GM18498 (cell line): ENCODE results near the gene ADAMTS9.

Experiments used
- ATAC-seq: cut with Tn5 transposase; IDR thresholded peaks from one replicate; pipeline ENCODE4 v1.9.1; 2021; ENCODE audit warnings: mild to moderate bottlenecking, moderate library complexity; ENCODE audit not compliant: unreplicated experiment

The ADAMTS9 gene

GRCh38 chr3:64658001-64658400, 29.8 kb downstream of the ADAMTS9 start:
- ATAC-seq, result no peak

- no peak for ATAC-seq
Observed at GRCh38 chr3:64656544-64656943, 31.3 kb downstream of the ADAMTS9 start.

GRCh38 chr3:64655160-64655559, 32.6 kb downstream of the ADAMTS9 start:
- no peak for ATAC-seq

- ATAC-seq, result no peak
Observed at GRCh38 chr3:64654013-64654412, 33.8 kb downstream of the ADAMTS9 start.

- no peak for ATAC-seq
Observed at GRCh38 chr3:64653101-64653500, 34.7 kb downstream of the ADAMTS9 start.

- no peak for ATAC-seq
Observed at GRCh38 chr3:64651741-64652241, 36.0 kb downstream of the ADAMTS9 start.

GRCh38 chr3:64651303-64651702, 36.5 kb downstream of the ADAMTS9 start:
- no peak for ATAC-seq

- no peak for ATAC-seq
Observed at GRCh38 chr3:64650715-64651114, 37.1 kb downstream of the ADAMTS9 start.

GRCh38 chr3:64650096-64650622, 37.6 kb downstream of the ADAMTS9 start:
- ATAC-seq, result no peak

GRCh38 chr3:64648927-64649906, 38.6 kb downstream of the ADAMTS9 start:
- no peak for ATAC-seq

- ATAC-seq, result no peak
Observed at GRCh38 chr3:64647825-64648224, 40.0 kb downstream of the ADAMTS9 start.

GRCh38 chr3:64645243-64645642, 42.6 kb downstream of the ADAMTS9 start:
- ATAC-seq, result no peak

- no peak for ATAC-seq
Observed at GRCh38 chr3:64644483-64644882, 43.3 kb downstream of the ADAMTS9 start.

- no peak for ATAC-seq
Observed at GRCh38 chr3:64642327-64643151, 45.3 kb downstream of the ADAMTS9 start.

GRCh38 chr3:64638981-64639481, 48.8 kb downstream of the ADAMTS9 start:
- no peak for ATAC-seq

- no peak for ATAC-seq
Observed at GRCh38 chr3:64638511-64638910, 49.3 kb downstream of the ADAMTS9 start.

- ATAC-seq, result no peak
Observed at GRCh38 chr3:64634417-64634816, 53.4 kb downstream of the ADAMTS9 start.

GRCh38 chr3:64631951-64632350, 55.8 kb downstream of the ADAMTS9 start:
- no peak for ATAC-seq

GRCh38 chr3:64627471-64628321, 60.1 kb downstream of the ADAMTS9 start:
- ATAC-seq, result no peak

- no peak for ATAC-seq
Observed at GRCh38 chr3:64627042-64627441, 60.8 kb downstream of the ADAMTS9 start.
